Body of pancreas (tissue), 4 donors: Measurements from ENCODE around the gene FLCN. TPM values are rescaled to one million over a fixed set of nuclear protein-coding genes. Genes with fewer than 3 reads are reported as not detected.

Experiments
- ATAC-seq: fragments of 150-250 bp; one replicate; pipeline ENCODE4 v1.9.1; 2016
- DNase-seq, 4 donors: peaks; one replicate each; pipeline ENCODE4 v3.0.0-alpha.2; 2019
- H3K27ac ChIP-seq, 4 donors: fragments of 200-600 bp; sonication (generic); 1 replicate in 3 of 4; 2 replicates in 1 of 4; pipeline versions ENCODE4 v1.5.1 to v1.6.1; 2016 to 2019; ENCODE audit warnings: mild to moderate bottlenecking in 1 of 4, mixed read lengths in 1 of 4, moderate library complexity in 1 of 4
- H3K27me3 ChIP-seq, 2 donors: fragments of 200-600 bp; sonication (generic); one replicate each; pipeline ENCODE4 v1.6.0; 2016; ENCODE audit warnings: mild to moderate bottlenecking in 1 of 2
- H3K36me3 ChIP-seq, 2 donors: fragments of 200-600 bp; sonication (generic); replicated peaks in 1 of 2; 2 replicates each; pipeline ENCODE4 v1.5.1; 2016; ENCODE audit warnings: low read depth in 2 of 2; ENCODE audit not compliant: insufficient read depth in 1 of 2
- H3K4me1 ChIP-seq: fragments of 200-600 bp; sonication (generic); one replicate; pipeline ENCODE4 v1.6.0; 2016
- H3K4me3 ChIP-seq, 2 donors: fragments of 200-600 bp; sonication (generic); 1 replicate in 1 of 2; 2 replicates in 1 of 2; pipeline ENCODE4 v1.5.1; 2016 to 2019
- H3K9me3 ChIP-seq, 3 donors: fragments of 200-600 bp; sonication (generic); 1 replicate in 2 of 3; 2 replicates in 1 of 3; pipeline ENCODE4 v1.5.1; 2016
- POLR2A ChIP-seq, 3 donors: fragments of 450-650 bp; IDR thresholded peaks; one replicate each; pipeline ENCODE4 v1.6.1; 2016; ENCODE audit warnings: antibody characterized with exemption in 3 of 3, mild to moderate bottlenecking in 2 of 3
- WGBS, 2 donors: methylation state at CpG; one replicate each; pipeline ENCODE4 v1.1.5; 2017; 5-methylcytosine and 5-hydroxymethylcytosine counted together
- intact Hi-C: fragments of 100-400 bp; cut with DNase I; formaldehyde crosslinking; loops from one replicate; pipeline ENCODE4 v1.15.1; 2023
- total RNA-seq, 2 donors: library from RNA; depleted of rRNA; stranded (reverse); fragments of >200 nt; gene quantifications; one replicate each; pipeline ENCODE4 v1.1.0, GENCODE V29; 2016
- TF ChIP-seq, protein P1 (sequence below), 7 experiments: fragments of 450-650 bp in 4 of 7; fragments of 200-600 bp in 3 of 7; sonication (generic) in 3 of 7; IDR thresholded peaks; one replicate each; pipeline ENCODE4 v1.5.1; 2016 to 2019; ENCODE audit warnings: antibody characterized with exemption in 7 of 7

The FLCN gene
- total RNA-seq, 2 donors from 2014 or later: 35.8 to 64.3 TPM

DNA sequence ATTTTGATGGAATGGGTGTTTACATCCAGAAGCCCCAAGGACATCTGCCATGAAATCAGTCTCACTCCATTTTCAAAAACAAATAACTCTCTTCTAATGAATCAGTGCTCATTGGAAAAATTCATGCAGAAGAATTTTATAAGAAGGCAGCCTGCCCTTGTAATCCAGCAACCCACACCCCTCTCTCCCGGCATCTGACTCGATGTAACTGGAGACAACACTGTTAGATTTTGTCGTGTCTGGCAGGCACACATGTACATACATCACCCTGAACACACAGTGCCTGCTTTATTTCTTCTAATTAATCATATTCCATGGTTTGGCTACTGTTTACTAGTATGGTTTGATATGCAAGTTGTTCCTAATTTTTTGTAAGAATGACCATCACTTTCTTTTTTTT, 19.0 kb downstream of the FLCN start:
- no peak for ATAC-seq
- Histone ChIP-seq H3K4me3 (no peak overlapping the region), H3K27me3 (no peaks in the 10 kb centered on the region), H3K4me1 (no peaks in the 10 kb centered on the region), H3K9me3 (no peaks in the 10 kb centered on the region), H3K36me3 (peaks cover 6 to 59% of the 10 kb centered on the region in 2 donors), H3K27ac (no peak overlapping the region)
- intact Hi-C loops: no loop called here
- TF ChIP-seq, protein P1, sequence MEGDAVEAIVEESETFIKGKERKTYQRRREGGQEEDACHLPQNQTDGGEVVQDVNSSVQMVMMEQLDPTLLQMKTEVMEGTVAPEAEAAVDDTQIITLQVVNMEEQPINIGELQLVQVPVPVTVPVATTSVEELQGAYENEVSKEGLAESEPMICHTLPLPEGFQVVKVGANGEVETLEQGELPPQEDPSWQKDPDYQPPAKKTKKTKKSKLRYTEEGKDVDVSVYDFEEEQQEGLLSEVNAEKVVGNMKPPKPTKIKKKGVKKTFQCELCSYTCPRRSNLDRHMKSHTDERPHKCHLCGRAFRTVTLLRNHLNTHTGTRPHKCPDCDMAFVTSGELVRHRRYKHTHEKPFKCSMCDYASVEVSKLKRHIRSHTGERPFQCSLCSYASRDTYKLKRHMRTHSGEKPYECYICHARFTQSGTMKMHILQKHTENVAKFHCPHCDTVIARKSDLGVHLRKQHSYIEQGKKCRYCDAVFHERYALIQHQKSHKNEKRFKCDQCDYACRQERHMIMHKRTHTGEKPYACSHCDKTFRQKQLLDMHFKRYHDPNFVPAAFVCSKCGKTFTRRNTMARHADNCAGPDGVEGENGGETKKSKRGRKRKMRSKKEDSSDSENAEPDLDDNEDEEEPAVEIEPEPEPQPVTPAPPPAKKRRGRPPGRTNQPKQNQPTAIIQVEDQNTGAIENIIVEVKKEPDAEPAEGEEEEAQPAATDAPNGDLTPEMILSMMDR (IDR thresholded peaks at IDR 0.05): no peak
- 88 to 91% methylated on average over 3 of the region's 3 CpGs for WGBS, 2 donors
- DNase-seq: no peak

DNA sequence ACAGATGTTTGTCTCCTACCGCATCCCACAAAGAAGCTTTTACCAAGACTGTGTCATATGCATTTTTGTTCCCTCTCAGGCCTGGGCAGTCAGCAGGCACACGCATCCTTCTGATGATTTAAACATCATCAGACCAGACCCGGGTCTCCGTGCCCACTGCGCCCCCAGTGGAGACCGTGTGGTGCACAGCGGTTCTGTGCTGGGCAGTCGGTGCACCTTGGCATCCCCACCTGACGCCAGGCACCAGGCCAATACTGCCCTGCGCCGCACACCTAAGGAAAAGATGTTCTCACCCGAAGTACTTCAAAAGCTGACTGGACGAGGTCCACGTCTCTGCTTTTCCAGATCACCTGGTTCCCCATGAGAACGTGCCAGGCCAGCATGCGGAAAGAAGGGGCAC, 20.2 kb downstream of the FLCN start:
- intact Hi-C loops: no loop called here
- DNase-seq (no peak), ATAC-seq (no peak)
- no peak overlapping the region for H3K27ac ChIP-seq
- TF ChIP-seq, protein P1 (IDR thresholded peaks at IDR 0.05): no peak
- no peak for TF ChIP-seq POLR2A (IDR thresholded peaks at IDR 0.05)
- no peaks in the 10 kb centered on the region for H3K9me3 ChIP-seq
- 77 to 85% methylated on average over 14 to 16 of the region's 16 CpGs for WGBS, 2 donors
- H3K4me1 ChIP-seq: no peaks in the 10 kb centered on the region
- no peaks in the 10 kb centered on the region for H3K27me3 ChIP-seq
- H3K4me3 ChIP-seq: no peak overlapping the region
- peaks cover 6 to 53% of the 10 kb centered on the region in 2 donors for H3K36me3 ChIP-seq

DNA sequence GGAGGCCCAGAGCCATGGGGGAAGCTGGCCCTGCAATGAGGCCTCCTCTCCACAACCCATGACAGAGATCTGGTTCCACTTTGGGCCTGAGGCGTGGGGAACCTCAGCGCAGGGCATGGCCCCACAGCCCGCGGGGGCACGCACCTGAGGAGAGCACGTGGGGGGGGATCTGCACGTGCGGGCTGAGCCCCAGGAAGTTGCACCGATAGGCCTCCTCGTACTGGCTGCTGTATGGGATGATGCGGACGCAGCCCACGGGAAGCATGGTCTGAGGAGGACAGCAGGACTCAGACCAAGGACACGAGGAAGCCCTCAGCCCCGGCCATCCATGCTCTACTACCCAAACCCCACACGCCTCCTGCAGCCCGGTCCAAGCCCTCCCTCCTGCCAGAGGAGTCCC, 20.7 kb downstream of the FLCN start:
- Histone ChIP-seq H3K9me3 (no peaks in the 10 kb centered on the region), H3K4me3 (no peak overlapping the region), H3K27me3 (no peaks in the 10 kb centered on the region), H3K27ac (no peak overlapping the region), H3K4me1 (no peaks in the 10 kb centered on the region), H3K36me3 (peaks cover 6 to 50% of the 10 kb centered on the region in 2 donors)
- no peak for TF ChIP-seq POLR2A (IDR thresholded peaks at IDR 0.05)
- TF ChIP-seq, protein P1 (IDR thresholded peaks at IDR 0.05): no peak
- no peak for DNase-seq
- WGBS, 2 donors: 87 to 88% methylated on average over 8 to 13 of the region's 17 CpGs
- no peak for ATAC-seq
- intact Hi-C loops: no loop called here

DNA sequence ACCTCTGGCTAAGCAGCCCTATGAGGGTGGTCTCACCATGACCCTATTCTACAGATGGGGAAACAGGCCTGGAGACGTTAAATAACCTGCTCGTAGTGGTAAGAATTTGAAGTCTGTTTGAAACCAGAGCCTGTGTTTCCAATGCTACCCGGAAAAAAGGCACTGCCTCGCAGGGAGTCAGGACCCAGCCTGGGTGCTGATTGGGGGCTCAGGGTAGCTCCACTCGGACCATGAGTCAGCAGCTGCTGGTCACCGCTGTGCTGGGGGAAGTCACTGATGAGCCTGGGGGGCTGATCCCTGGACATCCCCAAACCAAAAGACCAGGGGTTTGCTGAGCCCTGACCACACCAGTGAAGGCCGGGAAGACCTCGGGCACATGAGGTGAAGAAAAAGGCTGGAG, 21.4 kb downstream of the FLCN start:
- TF ChIP-seq, protein P1 (IDR thresholded peaks at IDR 0.05): no peak
- TF ChIP-seq POLR2A (IDR thresholded peaks at IDR 0.05): no peak
- Histone ChIP-seq H3K4me3 (no peak overlapping the region), H3K36me3 (peaks cover 6 to 47% of the 10 kb centered on the region in 2 donors), H3K27me3 (no peaks in the 10 kb centered on the region), H3K4me1 (no peaks in the 10 kb centered on the region), H3K27ac (no peak overlapping the region), H3K9me3 (no peaks in the 10 kb centered on the region)
- DNase-seq: no peak
- WGBS, 2 donors: 88 to 98% methylated on average over 8 of the region's 8 CpGs
- intact Hi-C loops: no loop called here
- ATAC-seq: no peak

DNA sequence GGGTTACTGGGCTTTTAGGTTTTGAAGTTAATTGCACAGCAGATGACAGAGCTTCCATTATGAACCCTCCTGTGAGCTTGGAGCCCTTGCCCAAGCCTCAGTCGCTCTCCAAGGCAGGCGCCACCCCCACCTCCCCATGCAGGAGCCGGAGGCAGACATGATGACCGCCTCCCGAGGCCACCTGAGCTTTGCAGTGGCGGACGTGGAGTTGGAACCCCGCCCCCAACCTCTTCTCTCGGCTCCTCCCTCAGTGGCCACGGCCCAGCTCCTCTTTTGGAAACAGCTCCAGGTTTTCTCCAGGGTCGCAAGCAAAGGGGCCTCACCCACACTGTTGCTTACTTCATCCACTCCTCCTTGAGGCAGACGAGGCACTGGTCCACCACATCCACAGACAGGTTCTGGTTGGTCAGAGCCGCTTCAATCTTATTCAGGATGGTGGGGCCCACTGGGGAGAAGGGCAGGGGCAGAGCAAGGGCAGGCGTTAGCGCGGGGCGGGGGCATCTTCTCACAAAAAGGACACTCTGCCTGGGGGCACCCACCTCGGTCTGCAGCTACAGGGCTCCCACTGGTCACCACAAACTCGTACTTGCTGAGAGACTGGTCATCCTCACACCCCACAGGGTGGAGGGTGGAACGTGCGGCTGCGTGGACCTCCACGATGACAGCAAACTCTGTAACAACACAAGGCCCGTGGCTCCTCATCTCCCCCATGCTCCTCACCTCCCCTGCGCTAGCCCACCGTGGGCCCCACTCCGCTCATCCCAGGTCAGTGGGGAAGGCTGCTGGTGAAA, 22.1 kb downstream of the FLCN start:
- Histone ChIP-seq H3K9me3 (no peaks in the 10 kb centered on the region), H3K27ac (no peak overlapping the region), H3K36me3 (peaks cover 6 to 44% of the 10 kb centered on the region in 2 donors), H3K27me3 (no peaks in the 10 kb centered on the region), H3K4me1 (no peaks in the 10 kb centered on the region), H3K4me3 (no peak overlapping the region)
- DNase-seq (no peak), ATAC-seq (no peak)
- 85 to 91% methylated on average over 24 to 26 of the region's 27 CpGs for WGBS, 2 donors
- intact Hi-C loops: no loop called here
- TF ChIP-seq POLR2A (IDR thresholded peaks at IDR 0.05): no peak
- TF ChIP-seq, protein P1 (IDR thresholded peaks at IDR 0.05): no peak
